ENCODE results near the gene RAB17.

DNA sequence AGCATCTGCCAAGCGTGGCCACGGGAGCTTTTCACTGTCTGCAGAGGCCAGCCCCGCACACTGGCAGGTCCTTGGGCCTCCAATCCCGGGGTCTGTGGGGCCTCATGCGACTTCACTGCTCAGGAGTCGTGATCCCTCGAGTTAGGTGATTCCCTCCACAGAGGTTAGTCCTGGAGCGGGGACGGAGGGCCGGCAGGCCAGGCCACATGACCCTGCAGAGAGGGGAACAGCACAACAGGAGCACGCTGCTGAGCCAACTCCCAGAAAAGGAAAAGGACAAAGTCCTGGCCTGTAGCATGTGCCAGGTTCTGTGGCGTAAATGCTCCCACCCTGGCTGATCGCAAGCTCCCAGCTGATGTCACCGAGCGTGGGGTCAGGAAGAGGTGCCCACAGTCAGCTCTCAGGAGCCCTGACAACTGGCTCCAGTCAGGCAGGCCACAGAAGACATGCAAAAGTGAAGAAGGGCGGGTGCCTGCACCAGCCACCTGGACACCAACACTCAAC, 39.4 kb downstream of the RAB17 start:
- TF ChIP-seq ELF4 (IDR thresholded peaks at IDR 0.05) (no peak), ZNF384 (IDR thresholded peaks at IDR 0.05) (no peak), BHLHE40 (IDR thresholded peaks at IDR 0.05; ENCODE audit: borderline replicate concordance) (no peak), FOXA1 (IDR thresholded peaks at IDR 0.05) (no peak), NFRKB (IDR thresholded peaks at IDR 0.05) (no peak), TARDBP (IDR thresholded peaks at IDR 0.05) (no peak), L3MBTL2 (conservative IDR thresholded peaks at IDR 0.05) (no peak), FOXM1 (IDR thresholded peaks at IDR 0.05; ENCODE audit: borderline replicate concordance) (no peak)
